Measurements from ENCODE around the gene SLU7.

The SLU7 gene

GRCh38 chr5:160399402-160400353 lies 19.2 kb downstream of the SLU7 start, which contains the start of gene FAM200C:
Gene FAM200C (minus strand): TSS chr5:160400054. CDS start chr5:160395490, 4,564 bp downstream.
- peak; percentile 94 for DNase-seq

GRCh38 chr5:160398806-160399205 lies 20.1 kb downstream of the SLU7 start:
- DNase-seq: no peak

- no peak for DNase-seq
These were observed 21.4 kb downstream of the SLU7 start for GRCh38 chr5:160397492-160397891.

- DNase-seq: no peak
These were observed 23.8 kb downstream of the SLU7 start for GRCh38 chr5:160395111-160395510.

GRCh38 chr5:160390787-160391696 lies 27.8 kb downstream of the SLU7 start:
- peak; percentile 41 for DNase-seq

GRCh38 chr5:160387445-160387844 lies 31.4 kb downstream of the SLU7 start:
- DNase-seq: no peak

GRCh38 chr5:160385496-160385895 lies 33.4 kb downstream of the SLU7 start:
- no peak for DNase-seq

- no peak for DNase-seq
These were observed 34.2 kb downstream of the SLU7 start for GRCh38 chr5:160384681-160385080.

GRCh38 chr5:160382346-160382745 lies 36.5 kb downstream of the SLU7 start:
- DNase-seq: peak; percentile 42

- DNase-seq: no peak
These were observed 38.8 kb downstream of the SLU7 start for GRCh38 chr5:160380041-160380440.

- DNase-seq: no peak
These were observed 39.4 kb downstream of the SLU7 start for GRCh38 chr5:160379511-160379910.

- DNase-seq: no peak
These were observed 40.6 kb downstream of the SLU7 start for GRCh38 chr5:160378330-160378729.

- DNase-seq: no peak
These were observed 41.2 kb downstream of the SLU7 start for GRCh38 chr5:160377651-160378050.

GRCh38 chr5:160376416-160376815 lies 42.5 kb downstream of the SLU7 start:
- DNase-seq: no peak

- DNase-seq: no peak
These were observed 43.2 kb downstream of the SLU7 start for GRCh38 chr5:160375701-160376100.

GRCh38 chr5:160375166-160375565 lies 43.7 kb downstream of the SLU7 start:
- DNase-seq: no peak

- peak; percentile 40 for DNase-seq
These were observed 47.6 kb downstream of the SLU7 start for GRCh38 chr5:160371294-160371693.

GRCh38 chr5:160370713-160371034 lies 48.2 kb downstream of the SLU7 start:
- DNase-seq: no peak

- DNase-seq: no peak
These were observed 48.7 kb downstream of the SLU7 start, which contains the start of gene C1QTNF2 for GRCh38 chr5:160369990-160370712. Gene C1QTNF2 (minus strand): TSS chr5:160370626. CDS start chr5:160355011, 15,615 bp downstream.

GRCh38 chr5:160367885-160368284 lies 51.0 kb downstream of the SLU7 start:
- DNase-seq: no peak

- DNase-seq: no peak
These were observed 51.6 kb downstream of the SLU7 start for GRCh38 chr5:160367261-160367660.

GRCh38 chr5:160366230-160366629 lies 52.7 kb downstream of the SLU7 start:
- DNase-seq: no peak
